GM21447 (cell line): Measurements from ENCODE around the gene SLC39A6.
"Not testable (repeated sequence)": the region's sequence is repeated elsewhere in the genome, so short reads cannot be mapped to it uniquely, and the experiment has no call there.

Experiments
- ATAC-seq: cut with Tn5 transposase; IDR thresholded peaks from one replicate; pipeline ENCODE4 v1.9.1; 2021; ENCODE audit not compliant: unreplicated experiment

Gene SLC39A6, protein sequence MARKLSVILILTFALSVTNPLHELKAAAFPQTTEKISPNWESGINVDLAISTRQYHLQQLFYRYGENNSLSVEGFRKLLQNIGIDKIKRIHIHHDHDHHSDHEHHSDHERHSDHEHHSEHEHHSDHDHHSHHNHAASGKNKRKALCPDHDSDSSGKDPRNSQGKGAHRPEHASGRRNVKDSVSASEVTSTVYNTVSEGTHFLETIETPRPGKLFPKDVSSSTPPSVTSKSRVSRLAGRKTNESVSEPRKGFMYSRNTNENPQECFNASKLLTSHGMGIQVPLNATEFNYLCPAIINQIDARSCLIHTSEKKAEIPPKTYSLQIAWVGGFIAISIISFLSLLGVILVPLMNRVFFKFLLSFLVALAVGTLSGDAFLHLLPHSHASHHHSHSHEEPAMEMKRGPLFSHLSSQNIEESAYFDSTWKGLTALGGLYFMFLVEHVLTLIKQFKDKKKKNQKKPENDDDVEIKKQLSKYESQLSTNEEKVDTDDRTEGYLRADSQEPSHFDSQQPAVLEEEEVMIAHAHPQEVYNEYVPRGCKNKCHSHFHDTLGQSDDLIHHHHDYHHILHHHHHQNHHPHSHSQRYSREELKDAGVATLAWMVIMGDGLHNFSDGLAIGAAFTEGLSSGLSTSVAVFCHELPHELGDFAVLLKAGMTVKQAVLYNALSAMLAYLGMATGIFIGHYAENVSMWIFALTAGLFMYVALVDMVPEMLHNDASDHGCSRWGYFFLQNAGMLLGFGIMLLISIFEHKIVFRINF

DNA sequence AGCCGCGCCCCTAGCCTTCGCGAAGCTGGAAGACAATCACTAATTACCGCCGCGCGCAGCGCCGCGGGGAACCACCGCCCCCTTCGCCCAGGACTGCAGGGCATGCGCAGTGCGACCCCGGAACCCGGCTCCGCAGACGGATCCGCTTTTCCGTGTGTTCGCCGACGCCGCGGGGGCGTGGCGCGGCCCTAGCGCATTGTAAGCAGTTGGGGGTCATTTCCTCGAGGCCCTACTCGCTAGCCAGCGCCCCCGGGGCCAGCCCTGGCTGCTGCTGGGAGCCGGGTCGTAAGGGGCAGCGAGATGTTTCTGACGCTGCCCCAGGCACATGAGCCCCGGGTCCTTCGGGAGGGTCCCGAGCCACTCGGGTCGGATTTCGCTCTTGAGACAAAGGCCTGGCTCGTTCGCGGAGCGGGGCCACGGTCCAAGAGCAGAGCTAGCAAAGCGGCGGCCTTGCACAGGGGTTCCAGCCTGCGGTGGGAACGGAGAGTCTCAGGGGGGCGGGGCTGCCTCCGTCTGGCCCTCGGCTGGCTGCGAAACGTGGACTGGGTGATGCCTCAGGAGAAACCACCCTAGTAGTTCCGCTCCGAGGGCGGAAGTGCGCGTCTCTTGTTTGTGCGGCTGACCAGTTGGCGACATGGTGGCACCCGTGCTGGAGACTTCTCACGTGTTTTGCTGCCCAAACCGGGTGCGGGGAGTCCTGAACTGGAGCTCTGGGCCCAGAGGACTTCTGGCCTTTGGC lies at the start of gene SLC39A6, which contains the start of gene ELP2:
Gene SLC39A6 (minus strand): TSS at position 41 of the 739 bp plus-strand sequence. CDS start 2,333 bp downstream, outside the sequence.
Gene ELP2 (plus strand): TSS at position 600 of the 739 bp plus-strand sequence. CDS start 35 bp downstream, at position 635.
- ATAC-seq = peak; percentile 89

DNA sequence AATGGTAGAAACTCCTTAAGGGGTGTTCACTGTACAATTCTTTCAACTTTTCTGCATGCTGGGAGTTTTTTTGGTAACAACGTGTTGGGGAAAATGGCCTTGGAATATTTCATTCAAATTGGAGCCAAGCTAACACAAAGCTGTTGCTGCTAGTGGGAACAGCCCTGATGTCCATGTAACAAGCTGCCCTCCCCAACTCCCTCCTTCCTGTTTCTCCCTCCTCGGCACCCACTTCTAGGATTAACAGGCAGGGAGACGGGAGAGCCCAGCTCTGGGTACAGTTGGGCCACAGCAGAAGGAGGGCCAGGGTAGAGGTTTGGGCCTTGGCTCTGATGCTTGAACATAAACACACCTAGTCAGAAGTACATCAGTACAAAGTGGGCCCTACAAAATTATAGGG lies 48.8 kb upstream of the SLC39A6 start:
- ATAC-seq = no peak

DNA sequence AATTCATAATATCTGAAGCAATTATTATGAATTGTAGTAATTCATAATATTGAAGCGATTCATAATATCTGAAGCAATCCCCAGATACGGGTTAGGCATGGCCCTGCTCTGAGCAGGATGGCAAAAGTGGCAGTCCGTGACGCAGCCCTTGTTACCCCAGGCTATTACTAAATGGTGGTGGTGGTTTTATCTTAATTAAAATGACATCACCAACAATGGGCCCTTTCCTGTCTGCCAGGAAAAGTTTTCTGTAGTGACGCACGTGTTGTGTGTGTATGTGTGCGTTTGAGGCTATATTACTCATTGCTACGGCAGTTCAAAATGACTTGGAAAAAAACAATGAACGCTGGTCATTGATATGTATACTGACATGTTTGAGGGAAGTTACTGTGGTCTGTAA lies 47.6 kb upstream of the SLC39A6 start:
- ATAC-seq = no peak

DNA sequence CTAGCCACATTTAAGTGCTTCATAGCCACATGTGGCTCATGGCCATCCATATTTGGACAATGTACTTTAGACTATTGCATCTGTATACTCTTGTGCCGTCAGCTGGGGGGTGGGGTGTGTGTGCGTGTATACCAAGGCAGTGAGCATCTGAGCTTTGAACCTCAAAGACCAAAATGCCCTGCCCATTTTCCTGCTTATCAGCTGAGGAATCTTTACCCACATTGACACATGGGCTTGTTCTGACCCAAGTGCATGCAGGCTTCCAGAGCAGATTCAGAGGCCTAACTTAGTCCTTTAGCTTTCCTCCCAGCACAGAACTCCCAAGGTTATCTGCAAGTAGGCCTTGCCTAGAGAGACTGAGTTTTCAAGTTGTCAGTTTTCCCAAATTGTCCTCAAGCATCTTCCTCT lies 47.0 kb upstream of the SLC39A6 start:
- ATAC-seq = no peak

DNA sequence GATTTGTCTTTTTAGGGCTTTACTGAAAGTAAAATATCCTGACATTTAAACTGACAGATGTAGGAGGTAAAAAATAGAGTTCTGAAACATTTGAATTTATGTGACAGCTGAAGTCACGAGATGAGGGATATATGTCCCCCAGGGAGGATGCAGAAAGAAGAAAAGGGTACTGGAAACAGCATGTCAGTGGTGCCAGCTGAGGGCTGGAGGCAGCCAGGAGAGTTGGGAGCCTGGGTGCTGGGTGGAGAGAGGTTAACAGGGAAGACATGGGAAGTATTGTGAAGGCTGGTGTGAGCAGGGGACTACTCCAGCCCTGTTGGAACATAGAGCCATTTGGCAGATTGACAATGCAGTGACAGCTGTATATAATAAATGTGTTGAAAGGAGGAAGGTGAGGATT lies 46.3 kb upstream of the SLC39A6 start:
- ATAC-seq = no peak

DNA sequence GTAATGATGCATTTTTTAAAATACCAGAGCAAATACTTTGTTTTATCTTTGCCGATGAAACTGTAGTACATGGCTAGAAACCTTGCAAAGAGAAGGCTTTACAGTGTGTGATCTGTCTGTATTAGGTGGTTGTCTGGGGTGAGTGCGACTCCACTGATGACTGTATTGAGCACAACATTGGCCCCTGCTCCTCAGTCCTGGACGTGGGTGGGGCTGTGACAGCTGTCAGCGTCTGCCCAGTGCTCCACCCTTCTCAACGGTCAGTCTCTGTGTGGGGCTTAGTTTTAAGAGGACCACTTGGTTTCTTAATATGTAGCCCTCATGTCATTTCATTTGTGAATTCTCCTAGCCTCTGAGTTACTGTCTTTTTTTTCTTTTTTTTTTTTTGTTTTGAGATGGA lies 40.8 kb upstream of the SLC39A6 start:
- ATAC-seq = no peak

DNA sequence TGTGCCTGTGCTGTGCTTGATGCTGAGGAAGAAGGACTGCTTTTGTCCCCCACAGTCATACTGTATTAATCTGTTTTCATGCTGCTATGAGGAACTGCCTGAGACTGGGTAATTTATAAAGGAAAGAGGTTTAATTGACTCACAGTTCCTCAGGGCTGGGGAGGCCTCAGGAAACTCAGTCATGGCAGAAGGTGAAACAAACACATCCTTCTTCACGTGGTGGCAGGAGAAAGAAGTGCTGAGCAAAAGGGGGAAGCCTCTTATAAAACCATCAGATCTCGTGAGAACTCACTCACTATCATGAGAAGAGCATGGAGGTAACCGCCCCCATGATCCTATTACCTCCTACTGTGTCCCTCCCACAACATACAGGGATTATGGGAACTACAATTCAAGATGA lies 39.2 kb upstream of the SLC39A6 start:
- not testable (repeated sequence) for ATAC-seq

DNA sequence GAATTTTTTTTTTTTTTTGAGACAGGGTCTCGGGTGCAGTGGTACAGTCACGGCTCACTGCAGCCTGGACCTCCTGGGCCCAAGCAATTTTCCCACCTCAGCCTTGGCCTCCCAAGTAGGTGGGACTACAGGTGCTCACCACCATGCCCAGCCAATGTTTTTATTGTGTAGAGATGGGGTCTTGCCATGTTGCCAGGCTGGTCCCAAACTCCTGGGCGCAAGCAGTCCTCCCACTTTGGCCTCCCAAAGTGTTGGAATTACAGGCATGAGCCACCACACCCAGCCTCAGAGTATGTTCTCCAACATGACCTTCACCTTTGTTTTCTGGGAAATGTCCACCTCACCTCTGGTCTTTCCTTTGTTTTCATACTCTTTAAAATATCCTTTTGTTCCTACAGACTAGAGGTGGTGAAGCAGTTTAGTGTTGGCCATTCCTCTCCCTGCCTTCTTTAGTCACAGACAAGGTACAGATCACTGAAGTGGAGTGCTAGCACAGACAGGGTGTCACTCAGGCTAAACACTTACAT lies 38.6 kb upstream of the SLC39A6 start:
- no peak for ATAC-seq

DNA sequence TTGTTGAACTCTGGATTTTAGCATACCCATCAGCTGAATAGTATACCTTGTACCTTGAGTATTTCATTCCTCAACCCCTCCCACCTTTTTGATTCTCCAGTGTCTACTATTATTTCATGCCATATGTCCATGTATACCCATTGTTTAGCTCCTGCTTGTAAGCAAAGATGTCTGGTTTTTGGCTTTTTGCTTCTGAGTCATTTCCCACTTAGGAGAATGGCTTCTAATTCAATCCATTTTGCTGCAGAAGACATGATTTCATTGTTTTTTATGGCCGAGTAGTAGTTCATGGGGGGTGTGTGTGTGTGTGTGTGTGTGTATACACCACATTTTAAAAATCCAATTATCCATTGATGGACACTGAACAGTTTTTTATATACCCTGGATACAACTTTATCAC lies 33.8 kb upstream of the SLC39A6 start:
- ATAC-seq = no peak

DNA sequence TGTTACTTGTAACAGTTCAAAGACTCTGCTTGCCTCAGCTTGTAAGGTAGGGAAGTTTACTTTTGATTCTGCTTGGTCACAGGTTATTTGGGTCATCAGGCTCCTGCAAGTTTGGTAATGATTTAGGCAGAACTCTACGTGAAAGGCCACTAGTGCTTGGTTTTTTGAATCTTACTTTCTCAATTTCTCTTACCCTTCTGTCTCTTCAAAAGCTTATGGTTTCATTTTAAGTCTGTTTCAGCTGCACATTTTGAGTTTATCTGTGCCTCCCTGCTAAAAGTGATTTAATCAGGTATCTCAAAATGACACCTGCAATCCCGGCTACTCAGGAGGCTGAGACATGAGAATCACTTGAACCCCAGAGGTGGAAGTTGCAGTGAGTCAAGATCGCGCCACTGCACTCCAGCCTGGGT lies 31.8 kb upstream of the SLC39A6 start:
- no peak for ATAC-seq

DNA sequence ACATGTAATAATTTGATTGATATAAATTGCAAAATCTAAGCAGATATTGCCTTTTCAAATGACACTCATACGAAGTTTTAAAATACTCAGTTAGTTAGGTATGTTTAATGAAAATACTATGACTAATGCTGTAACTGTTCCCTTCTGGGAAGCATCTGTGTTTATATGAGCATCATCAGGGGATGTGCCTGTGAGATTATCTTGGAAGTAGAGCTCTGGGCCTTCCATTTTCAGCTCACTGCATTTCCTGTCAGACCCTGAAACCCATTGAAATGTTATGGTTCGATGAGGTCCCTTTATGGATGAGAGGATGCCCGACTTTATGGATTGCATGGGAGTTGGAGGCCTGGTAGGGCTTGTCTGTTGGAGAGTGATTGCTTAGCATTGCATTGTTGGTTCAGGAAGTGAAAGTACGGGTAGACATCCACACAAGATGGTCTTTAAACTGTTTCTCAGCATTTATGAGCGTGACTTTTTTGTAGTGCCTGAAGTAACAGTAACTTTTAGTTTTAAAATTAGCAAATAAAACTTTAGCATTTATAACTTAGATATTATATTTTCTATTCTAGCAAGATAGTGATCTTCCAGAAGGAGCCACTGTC lies 29.2 kb upstream of the SLC39A6 start:
- ATAC-seq = no peak

DNA sequence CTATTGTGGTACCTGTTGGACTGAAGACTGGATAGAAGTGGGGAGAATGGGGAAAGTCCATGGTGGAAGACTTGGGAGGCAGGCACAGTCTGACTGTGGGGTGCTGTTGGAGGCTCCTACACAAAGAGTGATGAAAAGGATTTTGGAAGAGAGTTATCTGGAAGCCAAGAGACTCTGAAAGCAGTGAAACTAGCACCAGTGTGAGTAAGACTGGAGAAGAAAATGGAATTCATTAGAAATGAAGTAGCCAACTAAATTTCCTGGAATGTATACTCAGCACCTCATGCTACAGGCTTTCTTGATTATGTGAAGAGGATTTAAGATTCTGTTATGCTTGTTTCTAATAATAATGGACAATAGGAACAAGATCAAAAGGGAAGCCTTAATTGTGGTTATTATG lies 28.3 kb upstream of the SLC39A6 start:
- no peak for ATAC-seq

DNA sequence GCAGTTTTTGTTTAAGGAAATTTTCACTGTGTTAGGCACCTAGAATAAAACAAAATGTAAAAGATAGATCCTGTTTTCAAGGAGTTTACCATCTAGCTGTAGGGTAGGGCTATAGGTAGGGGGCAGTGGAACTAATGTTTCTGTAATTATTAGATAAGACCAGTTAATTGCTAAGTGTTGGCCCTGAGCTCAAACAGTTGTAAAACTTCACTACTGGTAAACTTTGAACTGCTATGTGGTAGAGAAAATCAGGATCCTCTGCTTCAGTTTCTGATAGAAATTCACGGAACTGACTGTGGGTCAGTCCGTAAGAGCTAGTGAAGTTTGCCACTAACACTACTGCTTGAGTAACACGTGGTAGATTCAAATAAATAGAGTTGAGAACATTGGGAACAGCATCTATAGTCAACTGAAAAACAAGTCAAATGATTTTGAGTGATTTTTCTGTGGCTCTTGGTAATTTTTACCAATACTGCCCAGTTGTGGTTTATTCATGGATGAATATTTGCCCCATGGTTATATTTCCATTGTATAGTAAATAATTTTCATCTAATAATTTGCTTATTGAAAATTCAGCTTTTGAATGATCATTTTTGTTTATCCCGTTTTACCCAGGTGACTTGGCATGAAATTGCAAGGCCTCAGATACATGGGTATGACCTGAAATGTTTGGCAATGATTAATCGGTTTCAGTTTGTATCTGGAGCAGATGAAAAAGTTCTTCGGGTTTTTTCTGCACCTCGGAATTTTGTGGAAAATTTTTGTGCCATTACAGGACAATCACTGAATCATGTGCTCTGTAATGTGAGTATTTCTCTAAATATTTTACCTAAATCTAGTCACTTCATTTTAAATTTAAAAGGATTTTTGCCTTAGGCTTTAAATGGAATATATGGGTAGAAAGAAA lies 27.0 kb upstream of the SLC39A6 start:
- no peak for ATAC-seq

DNA sequence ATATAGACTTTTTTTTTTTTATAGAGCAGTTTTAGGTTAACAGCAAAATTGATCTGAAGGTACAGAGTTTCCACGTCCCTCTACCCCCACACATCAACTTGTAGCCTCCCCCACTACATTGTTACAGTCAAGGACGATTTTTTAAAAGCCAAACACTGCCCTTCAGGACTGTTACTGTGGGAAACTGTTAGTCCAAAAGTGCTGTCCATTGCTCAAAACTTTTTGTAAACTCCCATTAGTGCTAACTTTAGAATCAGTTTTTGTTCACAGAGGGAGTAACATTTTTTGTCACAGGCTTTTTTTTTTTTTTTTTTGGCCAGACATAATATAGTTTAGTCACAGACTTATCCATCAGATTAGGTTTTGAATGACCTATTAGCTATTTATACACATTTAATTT lies 24.6 kb upstream of the SLC39A6 start:
- ATAC-seq = no peak

DNA sequence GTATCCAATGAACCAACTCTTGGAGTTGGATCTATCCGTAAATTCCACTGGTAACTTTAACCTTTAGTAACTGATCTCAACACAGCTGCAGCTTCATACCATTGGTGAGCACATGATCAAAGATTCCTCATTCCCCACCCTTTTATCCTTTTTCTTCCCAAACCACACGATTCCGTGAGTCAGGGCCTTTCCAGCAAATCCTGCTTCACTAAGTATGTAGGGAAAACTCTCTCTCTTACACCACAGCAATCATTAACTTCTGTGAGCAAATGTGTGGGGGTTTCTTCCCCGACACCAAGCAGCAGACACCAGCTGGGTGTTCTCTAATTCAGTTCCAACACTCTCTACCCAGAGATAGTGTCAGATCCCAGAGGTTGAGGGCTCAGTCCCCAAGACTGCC lies 24.1 kb upstream of the SLC39A6 start:
- ATAC-seq = no peak

DNA sequence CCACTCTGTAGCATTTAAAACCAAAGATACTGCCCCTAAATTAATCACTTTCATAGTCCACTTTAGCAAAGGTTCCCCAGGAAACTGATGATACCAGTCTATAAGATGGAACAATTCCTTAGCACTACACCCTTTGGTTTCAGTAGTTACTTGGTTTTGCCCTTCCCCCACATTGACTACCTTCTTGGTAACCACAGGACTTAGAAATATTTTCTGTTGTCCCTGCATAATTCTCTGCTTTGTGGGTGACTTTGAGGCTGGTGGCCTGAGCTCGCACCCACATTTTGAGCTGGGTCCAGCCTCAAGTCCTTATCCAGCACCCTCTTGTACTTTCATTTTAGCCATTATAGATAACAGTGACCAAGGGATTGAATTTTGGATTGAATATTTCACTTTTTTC lies 23.6 kb upstream of the SLC39A6 start:
- no peak for ATAC-seq

DNA sequence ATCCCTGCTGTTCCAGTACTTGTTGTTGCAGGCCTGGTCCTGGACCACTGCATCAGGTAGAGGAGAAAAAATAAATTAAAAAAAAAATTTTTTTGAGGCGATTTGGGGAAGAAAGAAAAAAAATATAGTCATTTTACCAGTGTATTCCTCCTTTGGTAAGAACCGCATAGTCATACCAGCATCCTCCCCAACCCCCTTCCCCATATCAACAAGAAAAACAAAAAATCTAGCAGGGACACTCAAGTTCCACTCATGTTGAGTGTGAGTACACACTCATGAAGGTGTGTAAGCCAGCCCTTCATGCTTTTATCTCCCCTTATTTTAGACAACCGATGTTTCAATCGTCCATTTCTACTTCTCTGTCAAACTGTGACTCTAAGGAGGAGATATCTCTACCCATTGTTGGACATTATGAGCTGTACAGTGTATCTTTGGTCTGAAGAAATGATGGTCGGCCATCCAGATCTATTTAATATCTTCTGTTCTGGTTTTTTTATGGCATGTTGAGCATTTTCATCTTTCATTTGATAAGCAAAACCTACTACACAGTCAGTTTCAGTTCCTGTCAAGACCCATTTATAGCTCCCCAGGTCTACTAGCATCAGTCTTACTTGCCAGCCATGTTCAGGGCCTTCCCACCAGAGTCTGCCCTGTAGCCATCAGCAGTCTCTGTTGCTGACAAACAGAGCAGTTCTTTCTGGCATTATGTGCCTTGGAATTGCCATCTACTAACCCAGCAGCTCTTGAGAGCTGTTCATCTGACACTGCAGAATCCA lies 20.6 kb upstream of the SLC39A6 start:
- ATAC-seq = peak; percentile 97

DNA sequence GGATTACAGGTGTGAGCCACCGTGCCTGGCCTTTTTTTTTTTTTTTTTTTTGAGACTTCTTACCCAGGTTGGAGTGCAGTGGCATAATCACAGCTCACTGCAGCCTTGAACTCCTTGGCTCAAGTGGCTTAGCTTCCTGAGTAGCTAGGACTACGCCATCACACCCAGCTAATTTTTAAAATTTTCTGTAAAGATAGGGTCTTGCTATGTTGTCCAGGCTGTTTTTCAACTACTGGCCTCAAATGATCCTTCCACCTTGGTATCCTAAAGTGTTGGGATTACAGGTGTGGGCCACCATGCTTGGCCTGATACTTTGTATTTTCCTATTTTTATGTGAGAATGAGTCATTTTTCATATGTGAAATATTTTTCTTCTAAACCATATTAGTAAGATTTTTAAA lies 14.3 kb upstream of the SLC39A6 start:
- no peak for ATAC-seq

DNA sequence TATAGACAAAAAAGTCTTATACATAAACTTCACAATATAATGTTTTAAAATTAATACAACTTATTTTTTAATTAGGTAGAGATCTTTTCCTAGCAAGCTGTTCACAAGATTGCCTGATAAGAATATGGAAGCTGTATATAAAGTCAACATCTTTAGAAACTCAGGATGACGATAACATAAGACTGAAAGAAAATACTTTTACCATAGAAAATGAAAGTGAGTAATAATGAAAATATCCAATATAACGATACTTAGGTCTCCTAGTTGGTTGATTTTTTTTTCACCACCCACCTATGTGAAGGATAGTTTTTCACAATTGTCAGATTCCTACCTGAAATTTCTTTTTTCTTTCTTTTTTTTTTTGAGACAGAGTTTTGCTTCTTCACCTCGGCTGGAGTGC lies 13.6 kb upstream of the SLC39A6 start:
- no peak for ATAC-seq
